ENCODE results near the gene TALDO1.

TALDO1 gene

GRCh38 chr11:770642-771616, 23.7 kb downstream of the TALDO1 start:
- DNase-seq: no peak

DNA sequence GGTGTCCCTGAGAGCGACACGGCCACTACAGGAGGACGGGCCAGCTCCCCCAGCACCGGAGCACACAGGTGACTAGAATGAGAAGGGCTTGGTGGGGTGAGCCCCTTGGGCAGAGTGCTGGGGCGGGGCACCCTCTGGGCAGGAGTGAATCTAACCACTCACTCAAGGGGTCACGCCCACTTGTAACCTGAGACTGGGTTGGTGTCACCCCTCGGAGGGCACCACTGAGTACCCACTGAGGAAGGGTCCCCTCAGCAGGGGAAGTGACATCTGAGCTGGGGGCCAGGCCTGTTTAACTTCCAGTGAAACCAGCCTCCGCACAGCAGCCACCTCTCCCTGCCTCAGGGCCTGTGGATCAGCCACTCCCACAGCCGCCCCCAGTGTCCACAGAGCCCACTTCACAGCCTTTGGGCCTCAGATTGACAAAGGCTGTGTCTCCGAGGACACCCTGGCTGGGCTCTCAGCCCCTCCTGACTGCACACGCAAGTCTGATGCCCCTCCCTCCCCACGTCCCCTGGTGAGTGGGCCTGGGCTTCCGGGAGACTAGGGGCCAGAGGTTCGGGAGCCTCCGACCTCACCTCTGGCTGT, 24.4 kb downstream of the TALDO1 start:
- no peak for DNase-seq

DNA sequence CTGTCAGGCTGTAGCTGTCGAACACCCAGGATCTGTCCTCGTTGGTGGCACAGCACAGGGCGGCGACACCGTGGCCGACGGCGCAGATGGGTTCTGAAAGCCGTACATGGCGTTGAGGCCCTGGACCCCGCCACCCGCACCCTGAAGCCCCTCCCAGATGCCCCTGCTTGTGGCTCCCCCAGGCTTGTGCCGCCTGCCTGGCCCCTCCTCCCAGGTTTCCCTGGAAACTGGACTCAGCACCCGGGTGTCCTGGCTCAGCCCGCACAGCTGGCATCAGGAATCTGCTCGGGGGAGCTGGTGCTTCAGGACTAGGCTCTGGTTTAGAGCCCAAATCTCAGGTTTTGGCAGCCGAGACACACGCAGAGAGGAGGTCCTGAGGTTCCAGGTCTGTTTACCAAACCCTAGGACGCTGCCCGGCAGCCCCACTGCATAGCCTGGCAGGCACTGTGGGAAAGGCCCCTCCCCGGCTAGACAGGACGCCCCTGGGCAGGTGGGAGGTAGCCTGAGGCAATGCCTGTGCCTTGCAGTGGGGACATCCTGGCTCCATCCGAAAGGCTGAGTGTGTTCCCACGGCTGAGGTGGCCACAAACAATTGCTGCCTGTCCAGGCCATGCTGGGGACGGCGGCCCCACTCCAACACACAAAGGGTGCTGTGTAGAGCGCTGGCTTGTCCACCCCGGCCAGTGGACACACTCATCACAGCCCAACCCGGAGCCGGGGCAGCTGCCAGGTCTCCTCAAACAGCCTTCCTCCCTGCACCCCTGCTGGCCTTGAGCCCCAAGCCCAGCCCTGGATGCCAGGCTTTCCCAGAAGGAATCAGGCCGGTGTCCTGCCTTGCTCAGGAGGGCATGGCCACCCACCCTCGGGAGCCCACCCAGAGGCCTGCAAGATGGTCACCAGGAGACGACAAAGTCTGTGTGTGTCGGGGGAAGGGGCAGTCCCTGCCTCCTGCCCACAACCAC, 25.4 kb downstream of the TALDO1 start:
- DNase-seq: no peak

- DNase-seq: no peak
These were observed 26.2 kb downstream of the TALDO1 start for GRCh38 chr11:773425-773824.

DNA sequence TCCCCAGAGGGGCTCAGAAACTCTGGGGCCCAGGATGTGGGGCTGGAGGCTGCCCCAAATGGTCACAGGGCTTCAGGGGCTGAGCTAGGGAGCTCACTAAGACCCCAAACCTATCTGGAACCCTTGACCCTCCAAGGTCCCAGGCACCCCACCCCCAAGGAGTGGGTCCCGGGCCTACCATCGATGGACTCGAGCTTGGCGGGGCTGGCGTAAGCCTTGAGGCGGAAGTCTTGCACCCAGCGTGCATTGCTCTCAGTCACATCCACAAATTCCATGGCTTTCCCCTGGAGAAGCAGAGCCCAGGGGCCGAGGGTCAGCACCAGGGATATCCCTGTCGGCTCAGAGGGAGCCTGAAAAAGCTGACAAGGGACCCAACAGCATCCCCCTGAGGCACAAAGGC, 26.6 kb downstream of the TALDO1 start:
- DNase-seq: no peak

GRCh38 chr11:774873-775592, 27.8 kb downstream of the TALDO1 start:
- DNase-seq: no peak

DNA sequence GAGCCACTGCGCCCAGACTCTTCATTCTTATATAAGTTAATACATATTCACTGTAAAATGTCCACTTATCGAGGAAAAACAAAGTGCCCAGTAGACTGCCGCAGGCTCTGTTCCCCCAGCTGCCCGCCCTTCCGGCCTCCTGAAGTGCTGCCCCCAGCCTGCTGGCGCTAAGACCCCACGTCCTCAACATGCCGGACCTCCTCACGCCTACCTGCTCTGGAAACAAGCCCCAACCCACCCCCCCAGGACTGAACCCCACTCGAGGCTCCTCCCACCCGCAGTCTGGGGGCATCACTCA, 28.9 kb downstream of the TALDO1 start:
- no peak for DNase-seq

- no peak for DNase-seq
These were observed 29.5 kb downstream of the TALDO1 start for GRCh38 chr11:776561-777287.

DNA sequence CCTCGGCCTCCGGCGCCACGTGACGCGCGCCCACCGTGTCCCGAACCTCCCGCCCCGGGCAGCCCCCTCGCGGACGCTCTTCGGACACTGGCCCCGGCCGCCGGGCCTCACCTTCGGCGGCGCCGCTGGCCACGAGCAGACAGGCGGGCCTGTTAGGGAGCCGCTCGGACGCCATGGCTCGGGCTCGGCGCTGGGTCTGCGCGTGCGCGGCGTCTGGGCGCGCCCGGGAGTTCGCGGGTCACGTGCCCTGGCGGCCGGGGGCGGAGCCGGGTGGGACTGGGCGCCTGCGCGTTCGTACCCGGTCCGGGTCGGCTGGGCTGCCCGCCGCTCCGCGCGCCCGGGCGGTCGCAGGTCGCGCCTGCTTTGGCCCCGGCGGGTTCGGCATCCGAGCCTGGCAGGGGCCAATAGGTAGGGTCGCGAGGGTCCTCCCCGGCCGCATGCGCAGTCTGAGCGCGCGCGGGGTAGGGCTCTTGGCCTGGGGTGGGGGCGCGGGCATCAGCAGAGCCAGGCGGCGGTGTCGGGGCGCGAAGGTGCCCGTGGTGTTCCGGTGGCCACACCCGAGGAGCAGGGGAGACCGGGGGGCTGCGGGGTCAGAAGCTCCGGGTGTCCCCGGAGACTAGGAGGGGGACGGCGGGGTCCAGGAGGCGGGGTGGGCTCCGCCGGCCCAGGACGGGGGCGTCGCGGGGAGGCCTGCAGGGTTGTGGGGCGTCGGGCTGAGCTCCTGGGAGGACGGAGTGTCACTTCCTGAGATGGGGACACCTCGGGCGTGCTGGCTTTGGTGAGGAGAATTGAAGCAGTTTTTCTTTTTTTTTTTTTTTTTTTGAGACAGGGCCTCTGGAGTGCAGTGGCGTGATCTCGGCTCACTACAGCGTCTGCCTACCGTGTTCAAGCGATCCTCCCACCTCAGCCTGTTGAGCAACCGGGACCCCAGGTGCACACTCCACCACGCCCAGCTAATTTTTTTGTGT, 30.3 kb downstream of the TALDO1 start, which contains the start of gene GATD1:
TSS of gene GATD1 (minus strand) at position 200 of the 968 bp plus-strand sequence. CDS start at position 175, 25 bp downstream.
- peak; percentile 85 for DNase-seq

DNA sequence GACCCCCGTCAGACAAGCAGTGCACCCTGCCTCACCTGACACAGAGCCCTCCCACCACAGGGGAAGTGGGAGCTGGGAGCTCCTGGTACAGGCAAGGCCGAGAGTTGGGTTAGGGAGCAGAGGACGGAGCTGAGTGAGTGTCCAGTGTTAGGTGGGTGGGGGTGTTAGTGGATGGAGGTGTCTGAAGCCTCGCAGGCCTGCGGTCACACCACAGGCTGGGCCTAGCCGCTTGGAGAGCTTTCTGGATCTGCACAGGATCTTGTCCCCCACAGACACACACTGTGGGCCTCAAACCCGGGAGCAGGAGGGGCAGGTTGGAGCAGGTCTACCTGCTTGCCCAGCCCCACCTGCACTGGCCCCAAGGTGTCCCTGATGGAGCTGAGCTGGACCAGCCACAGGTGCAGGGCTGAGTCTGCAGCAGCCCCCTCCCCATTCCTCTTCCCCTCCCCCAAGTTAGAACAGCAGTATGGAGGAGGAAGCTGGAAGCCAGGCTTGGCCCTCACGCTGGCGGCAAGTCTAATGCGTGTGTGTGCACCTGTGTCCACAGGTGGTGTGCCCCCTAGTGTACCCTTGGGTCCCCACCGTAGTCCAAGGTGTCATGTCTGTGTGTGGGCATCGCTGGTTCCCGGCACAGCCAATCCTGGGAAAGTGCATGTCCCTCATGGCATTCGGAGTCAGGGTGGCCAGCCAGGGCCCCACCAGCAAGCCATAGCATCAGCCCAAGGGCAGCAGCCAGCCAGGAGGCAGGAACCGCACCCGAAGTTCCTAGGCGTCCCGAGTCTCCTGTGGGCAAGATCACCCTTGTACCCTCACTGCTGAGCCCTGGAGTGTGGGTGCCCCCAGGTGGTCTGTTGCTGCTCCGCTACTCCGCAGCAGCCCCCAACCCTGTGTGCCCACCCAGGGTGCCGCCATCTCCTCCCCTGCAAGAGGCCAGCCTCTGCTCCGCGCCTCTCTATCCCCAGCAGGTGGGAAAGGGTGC, 32.0 kb downstream of the TALDO1 start:
- no peak for DNase-seq

GRCh38 chr11:779955-780532, 32.8 kb downstream of the TALDO1 start:
- no peak for DNase-seq

DNA sequence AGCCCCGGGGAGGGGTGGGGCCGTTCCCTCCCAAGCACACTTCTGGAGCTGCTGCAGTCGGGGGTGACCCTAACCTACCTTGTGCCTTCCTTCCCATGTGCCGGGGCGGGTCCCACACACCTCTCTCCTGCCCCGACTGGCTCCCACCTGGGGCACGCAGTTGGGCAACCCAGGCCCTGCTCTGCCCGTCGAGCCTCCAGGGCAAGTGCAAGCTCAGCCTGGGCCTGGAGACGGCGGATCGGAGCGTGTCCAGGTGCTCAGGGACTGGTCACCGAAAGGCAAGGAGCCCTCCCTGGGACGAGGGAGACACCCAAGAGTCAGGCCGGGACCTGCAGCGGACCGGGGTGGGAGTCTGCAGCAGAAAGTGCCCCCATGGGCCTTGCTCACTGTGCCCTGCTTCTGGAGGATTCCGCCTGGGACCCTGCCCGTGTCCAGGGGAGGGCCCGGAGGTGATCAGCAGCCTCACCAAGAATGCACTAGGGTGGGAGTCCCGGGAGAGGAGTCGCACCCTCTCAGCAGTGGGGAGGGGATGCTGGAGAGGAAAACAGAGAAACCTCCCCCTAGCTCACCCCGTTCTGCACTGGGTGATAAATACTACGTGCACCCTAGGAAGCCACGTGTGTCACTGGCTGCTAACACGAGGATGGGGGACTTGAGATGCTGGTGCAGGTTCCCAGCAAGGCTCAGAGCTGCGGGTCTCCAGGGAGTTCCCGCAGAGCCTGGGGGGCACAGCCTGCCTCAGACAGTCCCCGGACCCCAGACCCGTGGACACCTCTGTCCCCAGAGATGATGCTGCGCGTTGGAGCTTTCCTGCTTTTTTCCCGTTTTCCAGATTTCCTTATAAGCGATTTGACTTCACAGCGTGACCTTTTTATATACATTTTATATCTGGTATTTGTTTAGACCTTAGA, 35.3 kb downstream of the TALDO1 start:
- DNase-seq: no peak

- peak; percentile 52 for DNase-seq
These were observed 36.3 kb downstream of the TALDO1 start for GRCh38 chr11:783581-784015.

DNA sequence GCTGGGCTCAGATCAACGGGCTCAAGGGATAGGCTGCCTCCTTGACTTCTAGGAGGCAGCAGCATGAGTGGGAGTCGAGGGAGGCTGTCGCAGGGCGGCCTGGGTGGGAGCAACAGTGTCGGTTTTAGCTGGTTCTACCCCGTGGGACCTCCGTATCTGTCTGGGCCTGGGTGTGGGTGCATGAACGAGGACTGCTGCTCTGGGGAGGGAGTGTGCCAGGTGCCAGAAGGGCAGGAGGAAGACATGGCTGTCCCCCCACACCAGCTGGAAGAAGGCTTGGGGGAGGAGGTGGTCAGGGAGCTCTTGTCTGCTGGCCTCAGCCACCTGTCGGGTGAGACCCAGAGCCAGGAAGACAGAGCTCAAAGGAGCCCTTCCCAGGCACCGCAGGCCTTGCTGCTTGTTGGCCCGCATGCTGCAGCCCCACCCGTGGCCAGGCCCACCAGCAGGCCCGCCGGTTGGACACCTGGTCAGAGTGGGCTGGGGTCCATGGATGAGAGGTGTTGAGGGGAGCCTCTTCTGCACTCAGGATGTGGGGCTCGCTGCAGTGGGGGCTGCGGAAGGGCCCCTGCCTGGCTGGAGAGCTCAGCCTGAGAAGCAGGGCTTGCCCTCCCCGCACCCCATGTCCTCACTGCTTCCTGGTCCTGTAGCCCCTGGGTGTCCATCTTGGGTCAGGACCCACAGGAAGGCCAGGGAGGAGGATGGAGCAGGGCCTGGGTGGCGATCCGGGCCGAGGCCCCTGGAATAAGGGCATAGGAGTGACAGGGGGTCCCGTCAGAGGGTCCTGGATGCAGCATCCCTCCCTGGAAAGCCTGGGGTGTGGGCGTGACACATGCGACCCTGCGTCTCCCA, 39.2 kb downstream of the TALDO1 start:
- DNase-seq: no peak

DNA sequence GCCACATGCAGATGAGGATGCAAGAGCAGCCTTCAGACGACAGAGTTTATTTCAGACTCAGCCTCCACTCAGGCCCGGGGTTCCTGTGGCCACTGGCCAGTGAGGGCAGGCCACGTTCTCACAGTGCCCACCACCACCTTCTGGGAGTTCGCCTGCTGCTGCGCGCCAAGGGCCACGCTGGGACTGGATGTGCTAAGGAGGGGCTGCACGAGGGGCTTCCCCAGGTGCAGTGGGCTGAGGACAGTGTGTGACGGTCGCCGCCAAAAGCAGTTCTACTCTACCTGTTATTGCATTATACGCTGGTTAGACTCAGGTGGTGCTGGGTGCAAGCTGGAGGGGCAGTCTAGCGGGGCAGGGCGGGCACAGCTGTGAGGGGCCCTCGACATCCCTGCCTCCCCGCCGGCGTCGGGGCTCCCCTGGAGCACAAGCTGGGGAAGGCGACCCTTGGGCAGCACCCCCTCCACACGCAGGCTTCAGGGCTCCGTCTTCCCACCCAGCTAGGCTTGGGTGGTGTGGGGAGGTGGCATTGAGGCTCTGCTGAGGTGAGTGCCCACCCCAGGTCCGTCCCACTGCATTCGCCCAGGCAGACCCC, 39.9 kb downstream of the TALDO1 start:
- DNase-seq: no peak

DNA sequence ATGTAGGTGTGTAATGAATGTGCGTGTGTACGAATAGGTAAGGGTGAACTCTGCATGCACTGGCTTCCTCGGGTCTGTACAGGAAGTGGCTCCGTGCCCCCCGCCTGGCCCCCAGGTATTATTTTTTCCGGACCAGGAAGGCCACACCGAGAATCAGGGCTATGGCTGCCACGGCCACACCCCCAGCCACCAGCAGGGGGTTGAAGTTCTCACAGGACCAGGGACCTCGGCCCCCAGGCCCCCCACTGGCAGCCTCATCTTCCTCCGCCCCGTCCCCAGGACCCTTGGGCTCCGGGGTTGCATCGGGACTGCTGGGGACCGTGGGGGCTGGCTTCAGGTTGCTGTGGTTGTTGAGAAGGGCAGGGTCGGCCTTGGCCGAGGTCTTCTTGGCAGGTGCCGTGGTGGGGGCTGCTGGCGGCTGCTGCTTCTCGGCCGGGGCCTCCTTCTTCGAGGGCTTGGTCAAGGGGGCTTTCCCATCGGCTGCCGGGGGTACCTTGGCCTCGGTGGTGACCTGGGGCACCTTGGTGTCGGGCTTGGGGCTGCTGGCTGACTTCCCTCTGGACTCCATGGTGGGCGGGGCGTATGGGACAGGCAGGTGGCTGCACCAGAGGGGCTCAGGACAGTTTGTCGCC, 40.9 kb downstream of the TALDO1 start:
- DNase-seq: no peak

All from NCI-H2227 treated with DMSO at 0.1 percent for 48 hours (cell line).